Muscle of leg (tissue), 11 donors: ENCODE measurements around the gene IKZF1. TPM values are rescaled to one million over a fixed set of nuclear protein-coding genes. Genes with fewer than 3 reads are reported as not detected.

ENCODE experiments used
- DNase-seq: peaks from one replicate; pipeline ENCODE4 v3.0.0; 2013
- H3K27ac ChIP-seq: one replicate; pipeline ENCODE4 v1.5.1; 2013; ENCODE audit warnings: mild to moderate bottlenecking, low read length, control low read depth
- H3K27me3 ChIP-seq: one replicate; pipeline ENCODE4 v1.6.1; 2013; ENCODE audit warnings: low read length; ENCODE audit not compliant: control insufficient read depth, insufficient read depth
- H3K36me3 ChIP-seq: one replicate; pipeline ENCODE4 v1.6.1; 2013; ENCODE audit warnings: low read length; ENCODE audit not compliant: control insufficient read depth, insufficient read depth
- H3K4me1 ChIP-seq: one replicate; pipeline ENCODE4 v1.6.1; 2013; ENCODE audit warnings: low read length; ENCODE audit not compliant: control insufficient read depth, insufficient read depth
- H3K4me3 ChIP-seq: one replicate; pipeline ENCODE4 v1.5.1; 2013; ENCODE audit warnings: low read length, control low read depth
- H3K9me3 ChIP-seq: replicated peaks from 2 replicates; pipeline ENCODE4 v1.6.1; 2013; ENCODE audit warnings: low read depth, low read length; ENCODE audit not compliant: control insufficient read depth
- WGBS: methylation state at CpG from one replicate; pipeline ENCODE4 v1.1.5; 2013; ENCODE audit warnings: missing lambda C conversion rate; ENCODE audit not compliant: insufficient coverage; 5-methylcytosine and 5-hydroxymethylcytosine counted together
- polyA plus RNA-seq, 8 donors: library from polyadenylated mRNA; unstranded; fragments of 120-200 nt; gene quantifications; one replicate each; pipeline versions ENCODE4 v1.2.1 to v1.2.3, GENCODE V29; 2013; ENCODE audit warnings: inconsistent platforms in 1 of 8, low replicate concordance in 1 of 8; ENCODE audit not compliant: insufficient read length in 8 of 8, insufficient read depth in 1 of 8
- total RNA-seq: library from RNA; stranded (reverse); fragments of 120-200 nt; gene quantifications from one replicate; pipeline ENCODE4 v1.2.4, GENCODE V29; 2013

IKZF1 gene
- total and polyA plus RNA-seq, 9 donors, result 1.1 to 2.1 (median 1.6) TPM

- H3K36me3 ChIP-seq, result no peaks in the 10 kb centered on the region
- DNase-seq, result no peak
- 78% methylated on average over 14 of the region's 17 CpGs for WGBS
- no peaks in the 10 kb centered on the region for H3K4me1 ChIP-seq
- no peak overlapping the region for H3K27ac ChIP-seq
- no peaks in the 10 kb centered on the region for H3K9me3 ChIP-seq
- no peak overlapping the region for H3K4me3 ChIP-seq
- H3K27me3 ChIP-seq, result peaks cover 10% of the 10 kb centered on the region
Observed at GRCh38 chr7:50317697-50318669, 13.5 kb downstream of the IKZF1 start.

DNA sequence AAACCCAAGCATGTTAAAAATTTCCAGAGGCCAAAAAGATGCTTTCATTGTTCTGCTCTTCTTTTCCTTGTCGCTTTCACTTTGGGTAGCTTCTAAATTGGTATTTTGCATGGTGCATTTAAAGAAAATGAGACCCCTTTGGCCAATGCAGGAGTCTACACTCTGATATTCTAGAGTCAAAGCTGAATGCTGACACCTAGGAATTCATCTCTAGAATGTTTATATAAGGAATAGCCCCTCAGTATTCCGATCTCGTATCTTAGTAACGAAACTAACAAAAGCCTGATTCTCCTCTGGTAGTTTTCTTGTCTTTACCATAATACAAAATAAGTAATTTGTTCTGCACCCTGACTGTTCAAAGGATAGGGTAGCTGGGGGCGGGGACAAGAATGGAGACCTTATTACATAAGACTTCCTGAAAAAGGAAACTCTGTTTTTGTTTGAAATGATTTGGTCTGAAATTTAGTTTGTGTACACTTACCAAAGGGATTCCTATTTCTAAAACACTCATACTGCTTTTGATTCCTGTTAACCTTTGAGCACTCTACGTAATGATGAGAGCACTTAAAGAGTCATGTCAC lies 17.1 kb downstream of the IKZF1 start:
- Histone ChIP-seq H3K36me3 (no peaks in the 10 kb centered on the region), H3K4me1 (no peaks in the 10 kb centered on the region), H3K9me3 (no peaks in the 10 kb centered on the region), H3K4me3 (no peak overlapping the region), H3K27ac (no peak overlapping the region), H3K27me3 (peaks cover 4% of the 10 kb centered on the region)
- no peak for DNase-seq
- WGBS, result no CpG with 5 or more reads among the region's 6 CpGs

DNA sequence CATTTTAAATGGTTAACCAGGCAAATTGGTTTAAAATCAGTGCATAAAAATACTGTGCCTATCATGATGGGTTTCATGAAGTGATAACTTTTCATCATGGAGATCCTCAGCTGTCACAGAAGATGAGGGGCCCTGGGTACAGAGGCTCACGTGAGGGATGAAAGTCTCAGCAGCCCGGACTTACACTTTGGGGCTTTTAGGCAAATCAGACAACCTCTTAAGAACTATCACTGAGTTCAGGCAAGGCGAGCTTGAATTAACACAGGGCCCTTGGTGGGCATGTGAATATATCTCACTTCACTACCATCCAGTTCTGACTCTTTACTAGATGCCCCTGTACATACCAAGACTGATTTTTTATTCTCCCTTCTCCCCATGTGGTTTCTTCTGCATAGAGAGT lies 19.6 kb downstream of the IKZF1 start:
- Histone ChIP-seq H3K27ac (no peak overlapping the region), H3K9me3 (no peaks in the 10 kb centered on the region), H3K36me3 (no peaks in the 10 kb centered on the region), H3K4me1 (no peaks in the 10 kb centered on the region), H3K27me3 (no peaks in the 10 kb centered on the region), H3K4me3 (no peak overlapping the region)
- WGBS, result 80% methylated on average over 3 of the region's 3 CpGs
- DNase-seq, result no peak

DNA sequence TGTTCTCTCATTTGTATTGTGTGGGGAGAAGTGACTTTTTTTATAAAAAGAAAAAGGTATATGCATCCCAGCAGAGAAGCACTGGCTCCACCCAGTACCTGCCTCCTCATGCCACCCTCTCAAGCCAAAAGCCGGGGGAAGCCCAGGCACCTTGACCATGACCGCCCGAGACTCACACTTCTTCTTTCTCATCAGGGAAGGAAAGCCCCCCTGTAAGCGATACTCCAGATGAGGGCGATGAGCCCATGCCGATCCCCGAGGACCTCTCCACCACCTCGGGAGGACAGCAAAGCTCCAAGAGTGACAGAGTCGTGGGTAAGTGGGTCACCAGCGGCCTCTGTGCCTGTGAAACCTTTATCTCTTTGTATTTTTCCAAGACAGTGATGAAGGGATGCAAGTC lies 22.9 kb downstream of the IKZF1 start:
- Histone ChIP-seq H3K4me1 (no peaks in the 10 kb centered on the region), H3K9me3 (no peaks in the 10 kb centered on the region), H3K4me3 (no peak overlapping the region), H3K27me3 (peaks cover 5% of the 10 kb centered on the region), H3K27ac (no peak overlapping the region), H3K36me3 (no peaks in the 10 kb centered on the region)
- 88% methylated on average over 1 of the region's 10 CpGs for WGBS
- no peak for DNase-seq

GRCh38 chr7:50329775-50330174 lies 25.3 kb downstream of the IKZF1 start:
- WGBS, result 77% methylated on average over 8 of the region's 9 CpGs
- H3K27me3 ChIP-seq, result peaks cover 5% of the 10 kb centered on the region

DNA sequence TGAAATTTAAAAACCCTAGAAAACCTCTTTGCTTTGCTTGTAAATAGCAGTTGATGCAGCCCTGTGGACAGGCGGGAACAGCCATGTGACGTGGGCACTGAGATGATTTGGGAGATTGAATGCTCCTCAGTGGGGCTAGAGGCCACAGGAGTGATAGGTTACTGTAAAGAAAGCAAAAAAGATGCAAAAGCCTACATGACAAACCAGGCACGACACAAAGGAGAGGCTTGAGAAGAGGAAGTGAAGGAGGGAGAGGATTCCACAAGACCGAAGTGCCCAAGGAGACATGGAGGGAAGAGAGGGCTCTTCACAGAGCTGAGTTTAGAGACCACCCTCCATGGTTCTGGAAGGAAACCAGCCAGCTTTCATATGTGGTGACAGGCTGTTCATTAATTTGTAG lies 25.7 kb downstream of the IKZF1 start:
- H3K36me3 ChIP-seq, result no peaks in the 10 kb centered on the region
- H3K27ac ChIP-seq, result no peak overlapping the region

More at GRCh38 chr7:50329775-50330174, 25.3 kb downstream of the IKZF1 start:
- H3K9me3 ChIP-seq, result no peaks in the 10 kb centered on the region
- no peaks in the 10 kb centered on the region for H3K4me1 ChIP-seq
- no peaks in the 10 kb centered on the region for H3K36me3 ChIP-seq
- DNase-seq, result no peak
- no peak overlapping the region for H3K4me3 ChIP-seq
- H3K27ac ChIP-seq, result no peak overlapping the region

DNA sequence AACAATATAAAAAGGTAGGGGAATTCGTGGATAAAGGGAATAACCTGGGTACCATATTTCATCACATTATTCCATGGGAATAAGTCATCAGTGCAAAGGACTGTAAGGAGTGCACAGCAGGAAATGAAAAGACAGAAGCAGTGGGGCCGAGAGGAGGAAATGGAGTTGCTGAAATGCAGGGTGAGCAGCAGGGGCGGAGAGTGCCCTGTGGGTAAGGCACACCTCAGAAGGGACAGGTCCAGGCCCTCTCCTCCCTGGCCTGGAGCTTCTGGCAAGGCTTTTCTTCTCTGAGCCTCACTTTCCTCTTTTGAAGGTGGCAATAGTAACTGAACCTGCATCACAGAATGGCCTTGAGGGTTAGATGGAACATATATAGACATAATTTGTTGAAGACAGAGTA lies 26.2 kb downstream of the IKZF1 start:
- peaks cover 5% of the 10 kb centered on the region for H3K27me3 ChIP-seq
- H3K9me3 ChIP-seq, result no peaks in the 10 kb centered on the region
- no CpG with 5 or more reads among the region's 3 CpGs for WGBS
- H3K4me3 ChIP-seq, result no peak overlapping the region
- H3K36me3 ChIP-seq, result no peaks in the 10 kb centered on the region
- H3K4me1 ChIP-seq, result no peaks in the 10 kb centered on the region
- DNase-seq, result no peak
- no peak overlapping the region for H3K27ac ChIP-seq

More for the DNA sequence above, 25.7 kb downstream of the IKZF1 start:
- Histone ChIP-seq H3K9me3 (no peaks in the 10 kb centered on the region), H3K4me1 (no peaks in the 10 kb centered on the region), H3K27me3 (peaks cover 5% of the 10 kb centered on the region), H3K4me3 (no peak overlapping the region)
- no peak for DNase-seq
- 82% methylated on average over 4 of the region's 4 CpGs for WGBS

GRCh38 chr7:50331564-50332208 lies 27.2 kb downstream of the IKZF1 start:
- WGBS, result 67% methylated on average over 1 of the region's 2 CpGs
- Histone ChIP-seq H3K4me1 (no peaks in the 10 kb centered on the region), H3K27me3 (peaks cover 5% of the 10 kb centered on the region), H3K4me3 (no peak overlapping the region), H3K9me3 (no peaks in the 10 kb centered on the region), H3K27ac (no peak overlapping the region), H3K36me3 (no peaks in the 10 kb centered on the region)
- DNase-seq, result no peak

- Histone ChIP-seq H3K4me3 (no peak overlapping the region), H3K27me3 (peaks cover 5% of the 10 kb centered on the region), H3K9me3 (no peaks in the 10 kb centered on the region), H3K4me1 (no peaks in the 10 kb centered on the region), H3K36me3 (no peaks in the 10 kb centered on the region), H3K27ac (no peak overlapping the region)
- 75% methylated on average over 6 of the region's 8 CpGs for WGBS
- no peak for DNase-seq
Observed at GRCh38 chr7:50332241-50333165, 28.0 kb downstream of the IKZF1 start.
